Measurements from ENCODE around the gene BIN2.
"Not testable (repeated sequence)": the region's sequence is repeated elsewhere in the genome, so short reads cannot be mapped to it uniquely, and the experiment has no call there.

The BIN2 gene

GRCh38 chr12:51343201-51343600 lies 19.2 kb upstream of the BIN2 start:
- DNase-seq = no peak

- DNase-seq = no peak
Observed at GRCh38 chr12:51342416-51342815, 18.4 kb upstream of the BIN2 start.

- no peak for DNase-seq
Observed at GRCh38 chr12:51341251-51342007, 17.5 kb upstream of the BIN2 start.

- no peak for DNase-seq
Observed at GRCh38 chr12:51339750-51340149, 15.8 kb upstream of the BIN2 start.

GRCh38 chr12:51337336-51337735 lies 13.4 kb upstream of the BIN2 start:
- DNase-seq = not testable (repeated sequence)

GRCh38 chr12:51335931-51336330 lies 12.0 kb upstream of the BIN2 start:
- no peak for DNase-seq

GRCh38 chr12:51334764-51335163 lies 10.8 kb upstream of the BIN2 start:
- no peak for DNase-seq

- DNase-seq = no peak
Observed at GRCh38 chr12:51333536-51333935, 9.6 kb upstream of the BIN2 start.

GRCh38 chr12:51330186-51330585 lies 6.2 kb upstream of the BIN2 start:
- no peak for DNase-seq

- no peak for DNase-seq
Observed at GRCh38 chr12:51329742-51330141, 5.8 kb upstream of the BIN2 start.

GRCh38 chr12:51328587-51328986 lies 4.6 kb upstream of the BIN2 start:
- no peak for DNase-seq

- no peak for DNase-seq
Observed at GRCh38 chr12:51326698-51327439, 2.9 kb upstream of the BIN2 start.

GRCh38 chr12:51324953-51325352 lies 979 bp upstream of the BIN2 start:
- DNase-seq = no peak

GRCh38 chr12:51323317-51323960 lies 535 bp downstream of the BIN2 start:
- no peak for DNase-seq

- DNase-seq = no peak
Observed at GRCh38 chr12:51322452-51322851, 1.5 kb downstream of the BIN2 start.

GRCh38 chr12:51321882-51322281 lies 2.1 kb downstream of the BIN2 start:
- no peak for DNase-seq

- DNase-seq = no peak
Observed at GRCh38 chr12:51320695-51321320, 3.2 kb downstream of the BIN2 start.

- DNase-seq = no peak
Observed at GRCh38 chr12:51320311-51320694, 3.7 kb downstream of the BIN2 start.

GRCh38 chr12:51318846-51319599 lies 5.0 kb downstream of the BIN2 start:
- no peak for DNase-seq

GRCh38 chr12:51318057-51318806 lies 5.7 kb downstream of the BIN2 start:
- DNase-seq = not testable (repeated sequence)

GRCh38 chr12:51311389-51311788 lies 12.6 kb downstream of the BIN2 start:
- DNase-seq = no peak

Measured in T1000 (cell line).